NCI-H1092 (cell line): ENCODE data around the gene ARHGAP6.

Experiments used
- DNase-seq: peaks from one replicate; lab custom pipeline; 2025; lab: John Stamatoyannopoulos, UW

ARHGAP6 gene

DNA sequence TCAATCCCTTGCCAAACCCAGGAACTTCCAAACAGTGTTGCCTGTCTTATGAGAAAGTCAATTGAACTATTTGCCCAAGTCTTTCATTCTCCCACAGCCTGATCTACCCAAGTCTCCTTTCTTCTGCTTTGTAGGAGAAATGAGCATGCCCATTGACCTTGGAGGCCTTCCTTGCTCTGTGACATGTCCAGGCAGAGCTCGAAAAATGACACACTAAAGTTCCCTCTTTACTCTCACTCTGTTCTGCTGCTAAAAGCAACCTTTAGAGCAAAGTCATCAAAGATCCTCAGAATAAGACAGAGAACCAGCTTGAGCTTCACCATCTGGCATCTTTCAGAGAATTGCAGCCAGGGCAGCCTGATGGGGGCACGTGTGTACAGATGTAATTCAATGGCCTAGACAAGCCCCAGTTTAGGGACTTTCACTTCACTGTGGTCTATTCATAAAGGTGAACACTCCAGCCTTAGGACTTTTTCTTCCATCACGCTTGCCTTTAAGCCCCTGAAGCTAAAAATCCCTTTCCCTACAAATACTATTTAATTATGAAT lies 236.1 kb downstream of the ARHGAP6 start:
- no peak for DNase-seq

GRCh38 chrX:11427453-11428071 lies 238.2 kb downstream of the ARHGAP6 start:
- DNase-seq, result no peak

DNA sequence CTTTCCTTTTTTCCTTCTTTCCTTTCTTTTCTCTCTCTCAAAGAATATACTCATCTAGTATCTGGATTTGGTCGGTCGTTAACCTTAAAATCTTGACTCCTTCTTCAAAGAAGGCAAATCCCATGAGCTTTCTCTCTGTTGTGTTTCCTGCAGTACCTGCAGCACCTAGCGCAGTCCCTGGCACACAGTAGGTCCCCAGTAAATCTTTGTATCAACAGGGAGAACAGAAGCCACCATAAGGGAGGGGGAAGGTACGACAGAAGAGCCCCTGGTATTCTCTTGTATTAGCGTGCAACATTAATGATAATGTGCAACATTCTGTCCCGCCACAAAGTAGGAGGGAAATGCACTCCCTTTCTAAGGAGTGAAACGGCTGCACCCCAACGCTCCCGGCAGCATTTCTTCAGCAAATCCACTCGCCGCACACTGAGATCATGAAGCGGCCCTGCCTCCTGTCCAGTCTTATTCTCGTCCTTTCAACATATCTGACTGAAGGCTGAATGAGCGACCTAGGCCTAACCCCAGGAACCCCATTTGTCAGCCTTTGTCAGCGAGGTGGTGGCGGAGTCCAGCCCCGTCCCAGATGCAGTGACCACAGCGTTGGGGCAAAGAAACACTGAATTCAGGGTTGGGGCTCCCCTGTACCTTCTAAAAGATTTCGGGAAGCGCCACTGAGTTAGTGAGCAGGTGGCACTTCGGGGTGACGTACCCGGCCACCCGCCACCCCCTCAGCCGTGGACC lies 238.8 kb downstream of the ARHGAP6 start:
- no peak for DNase-seq

GRCh38 chrX:11424903-11425674 lies 240.6 kb downstream of the ARHGAP6 start:
- DNase-seq, result no peak

GRCh38 chrX:11423949-11424348 lies 241.8 kb downstream of the ARHGAP6 start:
- DNase-seq, result no peak

DNA sequence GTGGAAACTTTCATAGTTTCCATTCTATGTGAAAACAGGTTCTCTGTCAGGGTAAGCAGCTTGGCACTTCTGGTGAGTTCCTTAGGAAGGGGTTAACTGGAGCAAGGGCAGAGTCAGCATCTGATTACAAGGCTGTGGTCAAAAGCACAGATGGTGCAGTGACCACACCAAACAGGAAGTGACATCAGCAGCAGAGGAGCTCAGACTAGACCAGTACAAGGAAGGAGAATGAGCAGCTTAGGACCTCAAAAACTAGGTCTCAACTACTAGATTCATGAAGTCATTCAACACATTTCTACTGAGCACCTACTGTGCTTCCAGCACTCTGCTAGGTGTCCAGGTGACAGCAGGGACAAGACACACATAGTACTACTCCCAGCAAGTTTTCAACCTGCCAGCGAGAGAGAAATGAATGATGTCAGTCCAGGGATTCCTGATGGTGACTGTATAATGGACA lies 242.3 kb downstream of the ARHGAP6 start:
- DNase-seq, result no peak

GRCh38 chrX:11422525-11422857 lies 243.2 kb downstream of the ARHGAP6 start:
- no peak for DNase-seq

DNA sequence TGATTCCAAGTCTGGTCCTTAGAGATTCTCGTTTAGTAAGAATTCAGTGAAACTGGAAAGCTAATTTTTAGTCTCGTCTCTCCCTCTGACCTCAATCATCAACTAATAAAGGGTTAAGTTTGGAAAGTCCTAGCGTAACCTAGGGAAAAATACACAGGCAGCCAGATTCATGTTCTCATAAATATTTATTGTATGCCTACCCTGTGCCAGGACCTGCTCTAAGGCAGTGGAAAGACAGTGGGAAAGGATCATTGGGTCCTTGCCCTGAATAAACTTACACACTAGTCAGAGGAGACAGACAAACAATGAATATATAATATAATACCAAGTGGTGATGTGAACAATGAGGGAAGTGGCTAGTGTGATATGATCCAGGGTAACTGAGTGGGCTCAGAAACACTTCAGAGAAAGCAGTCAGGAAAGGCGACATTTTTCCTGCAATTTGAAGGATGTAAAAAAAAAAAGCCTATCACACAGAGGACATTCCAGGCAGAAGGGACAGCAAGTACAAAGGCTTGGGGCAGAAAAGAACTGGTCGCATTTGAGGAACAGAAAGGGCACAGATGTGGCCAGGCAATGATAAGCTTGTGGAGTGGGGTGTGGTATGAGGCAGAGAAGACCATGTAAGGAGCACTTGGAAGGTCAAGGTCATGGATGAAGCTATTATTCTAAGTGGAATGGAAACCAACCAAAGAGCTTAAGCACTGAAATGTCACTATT lies 243.8 kb downstream of the ARHGAP6 start:
- no peak for DNase-seq

DNA sequence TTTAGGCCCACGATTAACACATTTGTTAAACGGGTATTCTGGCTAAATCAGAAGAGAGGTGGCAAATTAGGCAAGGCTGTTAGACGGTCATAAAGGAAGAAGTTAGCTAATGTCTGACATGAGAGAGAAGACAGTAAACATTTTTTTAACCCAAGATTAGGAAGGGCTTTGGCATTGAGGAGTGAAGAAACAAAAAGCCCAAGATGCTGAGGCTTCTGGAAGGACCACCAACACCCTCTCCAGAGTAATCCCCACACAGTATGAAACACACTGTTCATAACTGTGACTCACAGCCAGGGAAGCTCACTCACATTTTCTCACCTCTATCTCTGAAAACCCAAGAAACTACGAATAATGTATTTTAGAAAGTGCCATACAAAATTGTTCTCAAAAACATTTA lies 244.9 kb downstream of the ARHGAP6 start:
- DNase-seq, result no peak

DNA sequence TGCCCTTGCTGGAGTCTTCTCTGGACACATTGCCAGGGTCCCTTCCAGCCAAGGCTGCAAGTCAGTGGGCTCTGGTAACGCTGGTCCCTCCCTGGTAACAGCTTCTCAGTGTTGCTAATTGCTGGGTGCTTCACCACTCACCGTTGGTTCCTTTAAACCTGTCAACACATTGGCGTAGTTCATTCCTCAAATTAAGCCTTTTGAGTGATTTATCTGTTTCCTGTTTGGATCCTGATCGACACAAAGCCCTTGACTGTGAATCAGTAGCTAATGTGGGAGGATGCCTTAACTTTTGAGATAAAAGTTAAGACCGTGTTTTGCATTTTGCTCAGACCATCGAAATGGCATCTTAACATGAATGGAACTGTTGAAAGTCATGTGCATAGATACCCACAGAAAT lies 246.6 kb downstream of the ARHGAP6 start:
- no peak for DNase-seq

- DNase-seq, result no peak
These were observed 249.1 kb downstream of the ARHGAP6 start for GRCh38 chrX:11416600-11416999.

GRCh38 chrX:11414091-11414490 lies 251.6 kb downstream of the ARHGAP6 start:
- DNase-seq, result no peak

DNA sequence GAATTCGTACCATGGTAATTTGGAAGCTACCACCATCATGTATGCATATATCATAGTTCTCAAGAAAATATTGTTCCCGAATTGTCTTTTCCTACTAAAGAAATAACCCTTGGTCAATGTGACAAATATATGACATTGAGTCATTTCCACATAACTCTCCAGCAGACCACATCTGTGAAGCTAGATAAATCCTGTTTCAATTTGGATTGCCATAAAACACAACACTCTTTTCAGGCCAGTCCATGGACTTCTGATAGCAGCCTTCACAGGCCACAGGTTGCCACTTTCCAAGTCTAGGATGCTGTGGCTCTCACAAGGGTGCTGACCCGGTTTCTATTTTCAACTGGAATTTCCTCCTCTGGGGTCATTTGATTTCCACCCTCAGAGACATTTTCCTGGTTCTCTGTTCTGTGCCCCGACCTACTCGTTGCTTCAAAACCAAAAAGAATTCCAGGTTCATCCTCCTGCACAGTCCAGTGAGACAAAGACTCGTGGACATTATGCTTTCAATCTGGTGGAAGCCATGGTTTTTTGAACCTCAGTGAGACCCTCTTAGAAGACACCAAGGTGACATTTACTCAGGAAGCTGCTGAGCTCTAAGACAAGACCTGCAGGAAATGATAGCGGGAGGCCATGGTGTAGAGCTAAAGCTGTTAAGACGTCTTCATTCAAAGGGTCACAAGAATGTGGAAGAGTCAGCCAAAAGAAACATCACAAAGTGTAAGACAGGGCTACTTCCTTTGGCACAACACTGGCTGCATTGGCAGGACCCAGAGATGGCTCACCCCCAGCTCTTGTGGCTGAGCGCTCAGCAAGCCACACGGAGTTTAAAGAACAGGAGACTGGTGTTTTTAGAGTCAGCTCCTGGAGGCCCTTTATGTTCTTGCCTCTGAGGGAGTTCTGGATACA lies 252.8 kb downstream of the ARHGAP6 start:
- DNase-seq, result no peak

DNA sequence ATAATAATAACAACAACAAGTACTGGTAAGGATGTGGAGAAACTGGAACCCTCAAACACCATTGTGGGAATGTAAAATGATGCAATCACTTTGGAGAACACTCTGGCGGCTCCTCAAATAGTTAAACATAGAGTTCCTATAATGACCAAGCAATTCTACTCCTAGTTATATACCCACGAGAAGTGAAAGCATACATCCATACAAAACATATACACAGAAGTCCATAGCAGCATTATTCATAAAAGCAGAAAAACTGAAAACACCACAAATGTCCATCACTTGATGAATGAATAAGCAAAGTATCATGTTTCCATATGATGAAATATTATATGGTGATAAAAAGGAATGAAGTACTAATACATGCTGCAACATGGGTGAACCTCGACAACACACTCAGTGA lies 255.8 kb downstream of the ARHGAP6 start:
- DNase-seq, result no peak

- DNase-seq, result no peak
These were observed 256.9 kb downstream of the ARHGAP6 start for GRCh38 chrX:11408783-11409182.

DNA sequence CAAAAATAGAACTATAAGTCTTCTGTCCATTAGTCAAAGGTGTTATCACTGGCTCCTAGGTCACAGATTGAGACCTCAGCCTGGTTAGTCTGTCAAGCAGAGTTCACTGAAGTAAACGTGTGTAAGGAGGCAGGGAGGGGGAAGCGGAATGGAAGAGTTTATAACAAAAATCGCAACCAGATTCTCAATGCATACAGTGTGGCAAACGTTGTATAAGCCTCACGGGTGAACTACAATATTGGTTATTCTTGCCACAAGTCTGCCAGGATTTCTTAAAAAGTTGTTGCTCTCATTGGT lies 257.7 kb downstream of the ARHGAP6 start:
- DNase-seq, result no peak

DNA sequence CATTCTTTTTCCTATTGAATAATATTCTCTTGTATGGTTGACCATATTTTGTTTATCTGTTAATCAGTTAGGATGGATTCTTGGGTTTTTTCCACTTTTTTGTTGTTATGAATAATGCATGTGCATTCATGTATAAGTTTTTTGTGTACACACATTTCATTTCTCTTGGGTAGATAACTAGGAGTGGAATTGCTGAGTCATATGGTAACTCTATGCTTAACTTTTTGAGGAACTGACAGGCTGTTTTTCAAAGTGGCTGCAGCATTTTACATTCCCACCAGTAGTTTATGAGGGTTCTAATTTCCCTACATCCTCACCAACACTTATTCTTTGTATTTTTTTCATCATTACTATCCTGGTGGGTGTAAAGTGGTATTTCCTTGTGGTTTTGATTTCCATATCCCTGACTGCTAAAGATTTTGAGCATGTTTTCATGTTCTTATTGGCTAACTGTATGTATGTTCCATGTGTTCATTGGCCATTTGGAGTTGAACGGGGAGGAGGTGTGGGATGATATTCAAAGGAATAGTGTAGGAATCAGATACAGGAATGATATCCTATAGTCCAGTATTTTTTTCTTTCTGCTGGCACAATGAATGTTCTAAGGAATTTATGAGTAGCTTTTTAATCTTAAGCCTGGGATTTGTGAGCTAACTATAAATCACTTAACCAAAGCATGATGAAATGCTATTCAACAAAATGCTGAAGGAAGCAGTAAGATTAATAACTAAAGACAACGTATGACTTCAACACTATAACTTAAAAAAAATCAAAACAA lies 258.2 kb downstream of the ARHGAP6 start:
- DNase-seq, result no peak

DNA sequence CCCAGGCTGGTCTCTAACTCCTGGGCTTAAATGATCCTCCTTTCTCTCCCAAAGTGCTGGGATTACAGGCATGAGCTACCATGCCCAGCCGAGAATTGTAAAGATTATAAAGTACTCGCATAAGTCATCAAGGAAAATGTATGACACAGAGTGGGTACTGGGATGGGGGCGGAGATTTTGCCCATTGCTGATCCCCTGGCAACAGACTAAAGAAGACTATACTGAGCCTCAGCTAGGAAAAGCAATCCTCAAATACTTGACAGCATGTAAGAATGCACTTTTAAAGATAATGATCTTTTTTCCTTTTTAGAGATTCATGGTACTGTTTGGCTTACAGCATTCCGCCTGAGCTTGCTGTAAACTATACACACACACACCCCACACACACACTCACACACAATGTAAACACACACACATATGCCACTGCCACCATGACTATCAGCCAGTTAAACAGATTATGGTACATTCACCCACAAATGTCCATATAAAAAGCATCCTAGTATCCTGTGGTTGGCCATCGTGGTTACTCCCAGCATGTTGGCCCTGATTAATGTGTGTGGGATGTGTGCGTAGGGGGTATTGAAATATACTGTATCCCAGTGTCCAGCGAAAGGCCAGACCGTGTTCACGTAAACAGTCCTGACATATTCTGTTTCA lies 259.5 kb downstream of the ARHGAP6 start:
- DNase-seq, result no peak

GRCh38 chrX:11403631-11404030 lies 262.1 kb downstream of the ARHGAP6 start:
- no peak for DNase-seq

GRCh38 chrX:11401966-11402365 lies 263.8 kb downstream of the ARHGAP6 start:
- no peak for DNase-seq
